GM12878 (cell line): Measurements from ENCODE around the gene GET3. TPM values are rescaled to one million over a fixed set of nuclear protein-coding genes. Genes with fewer than 3 reads are reported as not detected.
A peak's percentile ranks its signal among the peaks of the same experiment; 100 is the strongest.

Source experiments
- ATF3 ChIP-seq: IDR thresholded peaks from 2 replicates; pipeline ENCODE4 v1.6.1; 2011; ENCODE audit warnings: low read depth, mild to moderate bottlenecking, low read length, moderate library complexity, borderline replicate concordance; ENCODE audit errors: extremely low read depth
- BRCA1 ChIP-seq: IDR thresholded peaks from 2 replicates; pipeline ENCODE4 v1.6.1; 2011; ENCODE audit warnings: low read depth, low read length, improper control_type of control experiment
- CEBPB ChIP-seq, 2 experiments: fragments of 150-350 bp in 1 of 2; IDR thresholded peaks; 2 replicates each; pipeline ENCODE4 v1.6.1; 2012 to 2014; ENCODE audit warnings: low read depth in 2 of 2, low read length in 2 of 2, borderline replicate concordance in 1 of 2, inconsistent platforms in 1 of 2
- CHD2 ChIP-seq: IDR thresholded peaks from 2 replicates; pipeline ENCODE4 v1.6.1; 2011; ENCODE audit warnings: low read depth, low read length, improper control_type of control experiment, borderline replicate concordance
- CHD4 ChIP-seq: fragments of 200-600 bp; sonication (generic); IDR thresholded peaks from 2 replicates; pipeline ENCODE4 v1.6.1; 2016; ENCODE audit warnings: mild to moderate bottlenecking
- DPF2 ChIP-seq: fragments of 450-650 bp; IDR thresholded peaks from 2 replicates; pipeline ENCODE4 v1.6.1; 2017; ENCODE audit warnings: mild to moderate bottlenecking
- FOS ChIP-seq: IDR thresholded peaks from 3 replicates; pipeline ENCODE4 v1.6.1; 2011; ENCODE audit warnings: borderline replicate concordance; ENCODE audit not compliant: insufficient read length; ENCODE audit errors: extremely low read depth
- HCFC1 ChIP-seq: fragments of 150-350 bp; IDR thresholded peaks from 2 replicates; pipeline ENCODE4 v1.6.1; 2014; ENCODE audit warnings: low read length
- HDAC2 ChIP-seq: fragments of 200-600 bp; sonication (generic); IDR thresholded peaks from 2 replicates; pipeline ENCODE4 v1.6.1; 2017
- HDGF ChIP-seq: fragments of 450-650 bp; IDR thresholded peaks from 2 replicates; pipeline ENCODE4 v1.6.1; 2016; ENCODE audit warnings: antibody characterized with exemption
- KDM1A ChIP-seq: fragments of 200-600 bp; sonication (generic); IDR thresholded peaks from 2 replicates; pipeline ENCODE4 v1.6.1; 2016; ENCODE audit warnings: borderline replicate concordance
- MEF2A ChIP-seq: IDR thresholded peaks from 2 replicates; pipeline ENCODE4 v1.6.1; 2011; ENCODE audit warnings: low read depth, mild to moderate bottlenecking, low read length, moderate library complexity; ENCODE audit not compliant: insufficient read depth
- MEF2B ChIP-seq: fragments of 450-650 bp; IDR thresholded peaks from 2 replicates; pipeline ENCODE4 v1.6.1; 2018; ENCODE audit warnings: mild to moderate bottlenecking, moderate library complexity; ENCODE audit not compliant: partially characterized antibody, poor library complexity, severe bottlenecking
- POU2F2 ChIP-seq: IDR thresholded peaks from 3 replicates; pipeline ENCODE4 v1.6.1; 2011; ENCODE audit warnings: low read depth, mild to moderate bottlenecking, low read length, borderline replicate concordance
- RAD51 ChIP-seq: fragments of 450-650 bp; IDR thresholded peaks from 2 replicates; pipeline ENCODE4 v1.6.1; 2016; ENCODE audit warnings: moderate library complexity, mild to moderate bottlenecking, inconsistent platforms
- RCOR1 ChIP-seq: conservative IDR thresholded peaks from 2 replicates; pipeline ENCODE4 v1.6.1; 2012; ENCODE audit warnings: low read depth, low read length, improper control_type of control experiment
- SMAD1 ChIP-seq: fragments of 450-650 bp; IDR thresholded peaks from 2 replicates; pipeline ENCODE4 v1.6.1; 2018; ENCODE audit warnings: mild to moderate bottlenecking, low read depth; ENCODE audit not compliant: partially characterized antibody
- SRF ChIP-seq, 2 experiments: IDR thresholded peaks; 2 replicates each; pipeline ENCODE4 v1.6.1; 2011; ENCODE audit warnings: low read depth in 2 of 2, low read length in 2 of 2, mild to moderate bottlenecking in 1 of 2, moderate library complexity in 1 of 2
- SUPT20H ChIP-seq: IDR thresholded peaks from 2 replicates; pipeline ENCODE4 v1.6.1; 2011; ENCODE audit warnings: low read depth, mild to moderate bottlenecking, low read length, moderate library complexity, borderline replicate concordance; ENCODE audit not compliant: control insufficient read depth
- TAF1 ChIP-seq: IDR thresholded peaks from 2 replicates; pipeline ENCODE4 v1.6.1; 2011; ENCODE audit warnings: mild to moderate bottlenecking, low read depth, low read length, borderline replicate concordance
- YBX1 ChIP-seq: fragments of 450-650 bp; IDR thresholded peaks from 2 replicates; pipeline ENCODE4 v1.6.1; 2016; ENCODE audit warnings: antibody characterized with exemption
- ZNF207 ChIP-seq: fragments of 450-650 bp; IDR thresholded peaks from 2 replicates; pipeline ENCODE4 v1.6.1; 2014; ENCODE audit warnings: antibody characterized with exemption, mild to moderate bottlenecking, borderline replicate concordance
- polyA plus RNA-seq, 11 experiments: library from polyadenylated mRNA; depleted of rRNA in 4 of 11; unstranded in 6 of 11; stranded (reverse) in 5 of 11; fragments of >200 nt; fragmentation: Nextera tagmentation in 4 of 11; fragmentation: Illumina TruSeq in 1 of 11; extraction: Ambion mirVana in 4 of 11; extraction: Trizol in 1 of 11; gene quantifications; 1 replicate in 1 of 11; 2 replicates in 10 of 11; pipeline versions ENCODE4 v1.2.1 to v1.2.3, GENCODE V29; 2011 to 2016; ENCODE audit warnings: inconsistent platforms in 2 of 11, missing spikeins in 2 of 11, low read depth in 1 of 11
- total RNA-seq, 4 experiments: library from RNA; depleted of rRNA in 3 of 4; stranded (reverse); fragments of >200 nt in 3 of 4; fragmentation: Illumina TruSeq in 1 of 4; extraction: Trizol in 1 of 4; gene quantifications; 2 replicates each; pipeline versions ENCODE4 v1.2.1 to v1.2.3, GENCODE V29; 2013 to 2021
- TF ChIP-seq, protein P1 (sequence below): fragments of 450-650 bp; formaldehyde crosslinking; IDR thresholded peaks from 2 replicates; pipeline ENCODE4 v1.4.0; 2020; ENCODE audit warnings: mild to moderate bottlenecking, moderate library complexity
- TF ChIP-seq, protein P2 (sequence below): fragments of 150-350 bp; IDR thresholded peaks from 2 replicates; pipeline ENCODE4 v1.6.1; 2014; ENCODE audit warnings: mild to moderate bottlenecking, low read depth, low read length
- TF ChIP-seq, protein P3 (sequence below): fragments of 450-650 bp; IDR thresholded peaks from 2 replicates; pipeline ENCODE4 v1.6.1; 2017; ENCODE audit warnings: borderline replicate concordance

Gene GET3
- total and polyA plus RNA-seq, 10 of the 15 experiments (the other 5 are each of a cell fraction or from before 2014, with no cell fraction given), result 14.5 to 144 (median 97.2) TPM

DNA sequence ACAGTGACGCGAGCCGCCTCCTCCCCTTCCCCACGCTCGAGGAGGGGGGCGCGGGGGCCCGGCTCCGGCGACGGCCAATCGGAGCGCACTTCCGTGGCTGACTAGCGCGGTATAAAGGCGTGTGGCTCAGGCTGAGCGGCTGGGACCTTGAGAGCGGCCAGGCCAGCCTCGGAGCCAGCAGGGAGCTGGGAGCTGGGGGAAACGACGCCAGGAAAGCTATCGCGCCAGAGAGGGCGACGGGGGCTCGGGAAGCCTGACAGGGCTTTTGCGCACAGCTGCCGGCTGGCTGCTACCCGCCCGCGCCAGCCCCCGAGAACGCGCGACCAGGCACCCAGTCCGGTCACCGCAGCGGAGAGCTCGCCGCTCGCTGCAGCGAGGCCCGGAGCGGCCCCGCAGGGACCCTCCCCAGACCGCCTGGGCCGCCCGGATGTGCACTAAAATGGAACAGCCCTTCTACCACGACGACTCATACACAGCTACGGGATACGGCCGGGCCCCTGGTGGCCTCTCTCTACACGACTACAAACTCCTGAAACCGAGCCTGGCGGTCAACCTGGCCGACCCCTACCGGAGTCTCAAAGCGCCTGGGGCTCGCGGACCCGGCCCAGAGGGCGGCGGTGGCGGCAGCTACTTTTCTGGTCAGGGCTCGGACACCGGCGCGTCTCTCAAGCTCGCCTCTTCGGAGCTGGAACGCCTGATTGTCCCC lies 54.2 kb downstream of the GET3 start, which contains the start of gene JUNB (continued):
- TF ChIP-seq, protein P1, sequence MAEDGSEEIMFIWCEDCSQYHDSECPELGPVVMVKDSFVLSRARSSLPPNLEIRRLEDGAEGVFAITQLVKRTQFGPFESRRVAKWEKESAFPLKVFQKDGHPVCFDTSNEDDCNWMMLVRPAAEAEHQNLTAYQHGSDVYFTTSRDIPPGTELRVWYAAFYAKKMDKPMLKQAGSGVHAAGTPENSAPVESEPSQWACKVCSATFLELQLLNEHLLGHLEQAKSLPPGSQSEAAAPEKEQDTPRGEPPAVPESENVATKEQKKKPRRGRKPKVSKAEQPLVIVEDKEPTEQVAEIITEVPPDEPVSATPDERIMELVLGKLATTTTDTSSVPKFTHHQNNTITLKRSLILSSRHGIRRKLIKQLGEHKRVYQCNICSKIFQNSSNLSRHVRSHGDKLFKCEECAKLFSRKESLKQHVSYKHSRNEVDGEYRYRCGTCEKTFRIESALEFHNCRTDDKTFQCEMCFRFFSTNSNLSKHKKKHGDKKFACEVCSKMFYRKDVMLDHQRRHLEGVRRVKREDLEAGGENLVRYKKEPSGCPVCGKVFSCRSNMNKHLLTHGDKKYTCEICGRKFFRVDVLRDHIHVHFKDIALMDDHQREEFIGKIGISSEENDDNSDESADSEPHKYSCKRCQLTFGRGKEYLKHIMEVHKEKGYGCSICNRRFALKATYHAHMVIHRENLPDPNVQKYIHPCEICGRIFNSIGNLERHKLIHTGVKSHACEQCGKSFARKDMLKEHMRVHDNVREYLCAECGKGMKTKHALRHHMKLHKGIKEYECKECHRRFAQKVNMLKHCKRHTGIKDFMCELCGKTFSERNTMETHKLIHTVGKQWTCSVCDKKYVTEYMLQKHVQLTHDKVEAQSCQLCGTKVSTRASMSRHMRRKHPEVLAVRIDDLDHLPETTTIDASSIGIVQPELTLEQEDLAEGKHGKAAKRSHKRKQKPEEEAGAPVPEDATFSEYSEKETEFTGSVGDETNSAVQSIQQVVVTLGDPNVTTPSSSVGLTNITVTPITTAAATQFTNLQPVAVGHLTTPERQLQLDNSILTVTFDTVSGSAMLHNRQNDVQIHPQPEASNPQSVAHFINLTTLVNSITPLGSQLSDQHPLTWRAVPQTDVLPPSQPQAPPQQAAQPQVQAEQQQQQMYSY, result peak; percentile 71
- peak; percentile 19; the same call in 1 of the 2 replicates for TF ChIP-seq HDGF
- TF ChIP-seq, protein P2, sequence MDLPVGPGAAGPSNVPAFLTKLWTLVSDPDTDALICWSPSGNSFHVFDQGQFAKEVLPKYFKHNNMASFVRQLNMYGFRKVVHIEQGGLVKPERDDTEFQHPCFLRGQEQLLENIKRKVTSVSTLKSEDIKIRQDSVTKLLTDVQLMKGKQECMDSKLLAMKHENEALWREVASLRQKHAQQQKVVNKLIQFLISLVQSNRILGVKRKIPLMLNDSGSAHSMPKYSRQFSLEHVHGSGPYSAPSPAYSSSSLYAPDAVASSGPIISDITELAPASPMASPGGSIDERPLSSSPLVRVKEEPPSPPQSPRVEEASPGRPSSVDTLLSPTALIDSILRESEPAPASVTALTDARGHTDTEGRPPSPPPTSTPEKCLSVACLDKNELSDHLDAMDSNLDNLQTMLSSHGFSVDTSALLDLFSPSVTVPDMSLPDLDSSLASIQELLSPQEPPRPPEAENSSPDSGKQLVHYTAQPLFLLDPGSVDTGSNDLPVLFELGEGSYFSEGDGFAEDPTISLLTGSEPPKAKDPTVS, result no peak
- peak; percentile 72; the same call in 1 of the 2 replicates for TF ChIP-seq ZNF207
- no peak for TF ChIP-seq YBX1
- peak; percentile 97 for TF ChIP-seq SMAD1
- peak; percentile 51 for TF ChIP-seq MEF2B
- TF ChIP-seq, protein P3, sequence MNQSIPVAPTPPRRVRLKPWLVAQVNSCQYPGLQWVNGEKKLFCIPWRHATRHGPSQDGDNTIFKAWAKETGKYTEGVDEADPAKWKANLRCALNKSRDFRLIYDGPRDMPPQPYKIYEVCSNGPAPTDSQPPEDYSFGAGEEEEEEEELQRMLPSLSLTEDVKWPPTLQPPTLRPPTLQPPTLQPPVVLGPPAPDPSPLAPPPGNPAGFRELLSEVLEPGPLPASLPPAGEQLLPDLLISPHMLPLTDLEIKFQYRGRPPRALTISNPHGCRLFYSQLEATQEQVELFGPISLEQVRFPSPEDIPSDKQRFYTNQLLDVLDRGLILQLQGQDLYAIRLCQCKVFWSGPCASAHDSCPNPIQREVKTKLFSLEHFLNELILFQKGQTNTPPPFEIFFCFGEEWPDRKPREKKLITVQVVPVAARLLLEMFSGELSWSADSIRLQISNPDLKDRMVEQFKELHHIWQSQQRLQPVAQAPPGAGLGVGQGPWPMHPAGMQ, result no peak
- no peak for TF ChIP-seq RAD51
- TF ChIP-seq HDAC2, result no peak
- no peak for TF ChIP-seq CHD4
- peak; percentile 57 for TF ChIP-seq HCFC1
- TF ChIP-seq SRF (IDR thresholded peaks at IDR 0.05; ENCODE audit: low read depth in 2 of 2, low read length in 2 of 2), result no peak
- no peak; a peak in 1 of 4 replicates for TF ChIP-seq CEBPB (IDR thresholded peaks at IDR 0.05; ENCODE audit: borderline replicate concordance in 1 of 2, low read depth in 2 of 2, low read length in 2 of 2)
- TF ChIP-seq KDM1A, result no peak
- peak; percentile 98 for TF ChIP-seq TAF1
- no peak for TF ChIP-seq SUPT20H
- TF ChIP-seq CHD2, result peak; percentile 86; the same call in 1 of the 2 replicates
- TF ChIP-seq DPF2, result peak; percentile 78
- TF ChIP-seq ATF3, result no peak
- peak; percentile 100 for TF ChIP-seq POU2F2
- TF ChIP-seq RCOR1, result 0 out of 2 replicates have a peak, but pooled peaks have one; percentile 52
- TF ChIP-seq FOS, result no peak
- no peak for TF ChIP-seq BRCA1
- TF ChIP-seq MEF2A, result peak; percentile 72; the same call in 1 of the 2 replicates
